Transverse colon (tissue), 4 donors: ENCODE measurements around the gene CYP19A1. TPM values are rescaled to one million over a fixed set of nuclear protein-coding genes. Genes with fewer than 3 reads are reported as not detected.
A peak's percentile ranks its signal among the peaks of the same experiment; 100 is the strongest.

Experiments used
- DNase-seq: peaks from one replicate; pipeline ENCODE4 v3.0.0-alpha.2; 2019
- H3K27ac ChIP-seq, 4 donors: fragments of 200-600 bp; sonication (generic); 2 replicates each; pipeline ENCODE4 v1.5.1; 2016 to 2018; ENCODE audit warnings: inconsistent platforms in 4 of 4
- H3K27me3 ChIP-seq: fragments of 200-600 bp; sonication (generic); 2 replicates; pipeline ENCODE4 v1.5.1; 2017; ENCODE audit warnings: inconsistent platforms
- H3K36me3 ChIP-seq, 4 donors: fragments of 200-600 bp; sonication (generic); 2 replicates each; pipeline ENCODE4 v1.5.1; 2017 to 2019; ENCODE audit warnings: inconsistent platforms in 4 of 4
- H3K4me1 ChIP-seq, 4 donors: fragments of 200-600 bp; sonication (generic); 2 replicates each; pipeline ENCODE4 v1.5.1; 2017 to 2020; ENCODE audit warnings: inconsistent platforms in 4 of 4
- H3K4me3 ChIP-seq, 4 donors: fragments of 200-600 bp; sonication (generic); 1 replicate in 1 of 4; 2 replicates in 3 of 4; pipeline versions ENCODE4 v1.5.1 to v1.6.1; 2017 to 2019; ENCODE audit warnings: inconsistent platforms in 4 of 4
- H3K9me3 ChIP-seq, 2 donors: fragments of 200-600 bp; sonication (generic); 2 replicates each; pipeline ENCODE4 v1.5.1; 2017 to 2019; ENCODE audit warnings: inconsistent platforms in 2 of 2
- EP300 ChIP-seq: sonication (generic); formaldehyde crosslinking; IDR thresholded peaks from one replicate; pipeline ENCODE4 v1.6.1; 2017; ENCODE audit warnings: antibody characterized with exemption, low read depth
- POLR2A ChIP-seq: fragments of 450-650 bp; IDR thresholded peaks from one replicate; pipeline ENCODE4 v1.6.1; 2016; ENCODE audit warnings: antibody characterized with exemption, mild to moderate bottlenecking, moderate library complexity
- POLR2AphosphoS5 ChIP-seq, 3 donors: sonication (generic); formaldehyde crosslinking; IDR thresholded peaks; one replicate each; pipeline ENCODE4 v1.6.1; 2016; ENCODE audit warnings: antibody characterized with exemption in 3 of 3
- WGBS, 2 donors: methylation state at CpG; one replicate each; pipeline ENCODE4 v1.1.5; 2018; ENCODE audit warnings: low coverage in 1 of 2; 5-methylcytosine and 5-hydroxymethylcytosine counted together
- in situ Hi-C, 4 donors: fragments of 200-750 bp; cut with MboI; loops; one replicate each; pipeline versions ENCODE4 v1.15.0 to v1.15.1; 2017; ENCODE audit warnings: low sequenced_read_pairs in 3 of 4, low pct_ligation_motif_present in 1 of 4, low pct_unique_long_range_greater_than_20kb in 1 of 4
- intact Hi-C: fragments of 100-400 bp; cut with DNase I; formaldehyde crosslinking; loops from one replicate; pipeline ENCODE4 v1.15.1; 2023; ENCODE audit warnings: low total_unique reads
- total RNA-seq, 4 donors: library from RNA; depleted of rRNA; stranded (reverse); fragments of >200 nt; gene quantifications; one replicate each; pipeline ENCODE4 v1.1.0, GENCODE V29; 2016
- TF ChIP-seq, protein P1 (sequence below), 5 experiments: fragments of 200-600 bp in 3 of 5; fragments of 450-650 bp in 2 of 5; sonication (generic) in 3 of 5; IDR thresholded peaks; 1 replicate in 2 of 5; 2 replicates in 3 of 5; pipeline ENCODE4 v1.5.1; 2016 to 2017; ENCODE audit warnings: antibody characterized with exemption in 5 of 5, inconsistent platforms in 3 of 5, mild to moderate bottlenecking in 2 of 5, moderate library complexity in 1 of 5

CYP19A1 gene
- total RNA-seq, 4 donors from 2014 or later = not detected

DNA sequence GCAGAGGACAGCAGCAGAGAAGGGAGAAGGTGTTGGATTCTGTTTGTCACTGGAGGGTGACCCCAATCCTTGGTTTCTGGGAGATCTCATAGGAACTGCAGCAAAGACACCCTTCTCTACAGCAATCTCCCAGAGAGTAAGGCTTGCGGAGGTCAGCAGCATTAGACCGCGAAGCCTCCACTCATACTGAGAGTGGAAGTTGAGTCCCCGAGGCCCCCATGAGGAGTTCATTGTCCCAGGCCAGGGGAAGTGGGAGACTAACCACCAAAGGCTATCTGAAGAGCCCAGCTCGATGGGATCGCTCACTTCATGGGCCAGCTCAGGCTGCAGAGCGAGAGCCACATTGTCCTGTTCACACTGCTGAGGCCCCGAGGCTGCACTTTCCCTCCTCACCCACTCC lies 47.6 kb upstream of the CYP19A1 start:
- Histone ChIP-seq H3K27me3 (peaks cover 4% of the 10 kb centered on the region), H3K36me3 (no peaks in the 10 kb centered on the region), H3K27ac (no peak overlapping the region), H3K4me3 (no peak overlapping the region), H3K4me1 (peaks cover 0 to 1% (median 0%) of the 10 kb centered on the region in 4 donors), H3K9me3 (no peaks in the 10 kb centered on the region)
- in situ Hi-C loops = loop anchor here in 2 of 4 donors (10.0 to 25.0 kb wide), 4 partner anchors 111 to 224 kb away; no protein-coding TSS in a partner anchor
- WGBS, 2 donors = 75% methylated on average over 8 of the region's 8 CpGs; no CpG with 5 or more reads in 1 of the 2 donors
- DNase-seq = no peak
- intact Hi-C loops = loop anchor here (10.0 kb wide), 2 partner anchors 101 to 221 kb away; no protein-coding TSS in a partner anchor
- TF ChIP-seq EP300 (no peak), POLR2A (no peak), POLR2AphosphoS5 (IDR thresholded peaks at IDR 0.05) (no peak)
- TF ChIP-seq, protein P1, sequence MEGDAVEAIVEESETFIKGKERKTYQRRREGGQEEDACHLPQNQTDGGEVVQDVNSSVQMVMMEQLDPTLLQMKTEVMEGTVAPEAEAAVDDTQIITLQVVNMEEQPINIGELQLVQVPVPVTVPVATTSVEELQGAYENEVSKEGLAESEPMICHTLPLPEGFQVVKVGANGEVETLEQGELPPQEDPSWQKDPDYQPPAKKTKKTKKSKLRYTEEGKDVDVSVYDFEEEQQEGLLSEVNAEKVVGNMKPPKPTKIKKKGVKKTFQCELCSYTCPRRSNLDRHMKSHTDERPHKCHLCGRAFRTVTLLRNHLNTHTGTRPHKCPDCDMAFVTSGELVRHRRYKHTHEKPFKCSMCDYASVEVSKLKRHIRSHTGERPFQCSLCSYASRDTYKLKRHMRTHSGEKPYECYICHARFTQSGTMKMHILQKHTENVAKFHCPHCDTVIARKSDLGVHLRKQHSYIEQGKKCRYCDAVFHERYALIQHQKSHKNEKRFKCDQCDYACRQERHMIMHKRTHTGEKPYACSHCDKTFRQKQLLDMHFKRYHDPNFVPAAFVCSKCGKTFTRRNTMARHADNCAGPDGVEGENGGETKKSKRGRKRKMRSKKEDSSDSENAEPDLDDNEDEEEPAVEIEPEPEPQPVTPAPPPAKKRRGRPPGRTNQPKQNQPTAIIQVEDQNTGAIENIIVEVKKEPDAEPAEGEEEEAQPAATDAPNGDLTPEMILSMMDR (IDR thresholded peaks at IDR 0.05) = no peak

DNA sequence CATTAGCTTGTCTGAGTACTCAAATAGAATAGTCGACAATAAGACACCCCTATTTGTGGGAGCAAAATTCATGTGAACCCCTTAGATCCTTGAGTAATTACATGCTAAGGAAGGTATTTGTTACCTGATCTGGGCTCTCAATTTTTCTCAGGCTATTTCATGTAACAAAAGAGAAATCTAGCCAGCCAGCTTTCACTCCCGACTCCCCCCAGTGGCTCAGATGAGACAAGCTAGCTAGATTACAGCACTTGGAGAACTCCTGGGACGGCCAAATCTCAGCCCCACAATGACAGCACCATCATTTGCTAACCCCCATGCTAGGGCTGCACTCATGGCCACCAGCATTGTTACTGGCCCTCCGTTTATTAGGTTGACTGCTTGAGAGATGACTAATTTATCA lies 44.4 kb upstream of the CYP19A1 start:
- no peak overlapping the region for H3K27ac ChIP-seq
- peaks cover 0 to 3% (median 0%) of the 10 kb centered on the region in 4 donors for H3K4me1 ChIP-seq
- intact Hi-C loops (loop anchor here (10.0 kb wide), 2 partner anchors 98 to 218 kb away; no protein-coding TSS in a partner anchor), in situ Hi-C loops (loop anchor here in 3 of 4 donors (5.0 to 25.0 kb wide), 5 partner anchors 108 to 220 kb away; no protein-coding TSS in a partner anchor)
- TF ChIP-seq, protein P1 (IDR thresholded peaks at IDR 0.05) = peak in 4 of 5 experiments; percentile 19 to 36 (median 26)
- TF ChIP-seq EP300 (no peak), POLR2AphosphoS5 (IDR thresholded peaks at IDR 0.05) (no peak)
- no peaks in the 10 kb centered on the region for H3K36me3 ChIP-seq
- WGBS, 2 donors = 17 to 50% methylated on average over 1 to 4 of the region's 4 CpGs
- no peak overlapping the region for H3K4me3 ChIP-seq
- no peak for DNase-seq
- peaks cover 4% of the 10 kb centered on the region for H3K27me3 ChIP-seq
- no peaks in the 10 kb centered on the region for H3K9me3 ChIP-seq

DNA sequence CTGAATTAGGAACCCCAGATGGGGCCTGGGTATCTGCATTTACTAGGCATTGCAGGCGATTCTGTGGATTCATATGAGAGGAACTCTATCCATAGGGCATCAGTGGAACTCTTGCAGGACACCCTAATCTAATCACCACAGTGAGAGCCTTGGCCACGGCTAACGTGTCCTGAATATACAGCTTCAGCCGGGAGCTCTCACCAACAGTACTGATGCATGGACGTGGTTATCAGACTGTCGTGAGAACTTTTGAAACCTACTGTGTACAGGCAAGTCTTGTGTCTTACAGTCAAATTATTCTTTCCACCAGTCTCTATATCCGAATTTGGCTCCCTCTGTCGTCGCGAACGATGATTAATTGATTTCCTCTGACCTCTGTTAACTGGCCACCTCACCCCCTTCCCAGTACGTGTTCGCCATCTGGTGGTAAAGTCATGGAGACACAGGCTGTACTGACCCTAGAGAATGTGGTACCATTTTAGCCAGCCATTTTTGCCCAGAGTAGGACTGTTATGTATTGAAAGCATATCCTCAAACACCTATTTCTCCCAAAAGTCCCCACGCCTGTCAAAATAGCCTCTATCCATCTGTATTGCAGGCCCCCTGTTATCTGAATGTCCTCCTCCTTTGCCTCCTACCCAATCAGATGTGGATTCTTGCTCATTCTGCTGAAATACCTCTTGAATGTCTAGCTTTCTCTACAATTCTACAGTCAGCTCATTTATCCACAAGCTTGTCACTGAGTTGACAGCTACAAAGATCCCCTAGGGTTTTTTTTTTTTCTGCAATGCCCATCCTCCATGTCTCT lies 42.8 kb upstream of the CYP19A1 start:
- no peaks in the 10 kb centered on the region for H3K36me3 ChIP-seq
- in situ Hi-C loops = loop anchor here in 3 of 4 donors (5.0 to 25.0 kb wide), 5 partner anchors 106 to 219 kb away; no protein-coding TSS in a partner anchor
- peaks cover 4% of the 10 kb centered on the region for H3K27me3 ChIP-seq
- H3K27ac ChIP-seq = no peak overlapping the region
- intact Hi-C loops = loop anchor here (10.0 kb wide), 2 partner anchors 96 to 216 kb away; no protein-coding TSS in a partner anchor
- TF ChIP-seq POLR2AphosphoS5 (IDR thresholded peaks at IDR 0.05) = no peak
- TF ChIP-seq, protein P1 (IDR thresholded peaks at IDR 0.05) = peak; percentile 76 to 94 (median 83)
- WGBS, 2 donors = 2 to 28% methylated on average over 6 to 14 of the region's 14 CpGs
- H3K4me3 ChIP-seq = no peak overlapping the region
- H3K9me3 ChIP-seq = no peaks in the 10 kb centered on the region
- peak; percentile 46 for DNase-seq
- H3K4me1 ChIP-seq = peaks cover 0 to 3% (median 0%) of the 10 kb centered on the region in 4 donors

DNA sequence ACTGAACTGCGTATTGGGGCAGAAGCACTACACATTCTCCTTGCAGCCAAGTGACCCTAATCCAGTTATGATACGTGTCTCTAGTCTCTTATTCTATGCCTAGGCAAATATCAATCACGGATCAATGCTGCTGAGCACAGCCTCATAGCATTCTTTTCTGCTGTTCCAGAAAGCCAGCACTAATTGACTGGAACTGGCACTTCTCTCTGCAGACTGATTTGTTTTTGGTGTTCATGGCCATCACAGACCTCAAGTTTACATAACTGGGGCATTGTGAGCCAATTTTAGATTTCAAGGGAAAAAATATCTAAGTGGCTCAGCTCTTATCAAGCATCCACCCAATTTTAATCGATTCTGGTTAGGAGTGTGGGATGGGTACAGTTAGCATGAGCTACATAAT lies 41.0 kb upstream of the CYP19A1 start:
- WGBS, 2 donors = 72% methylated on average over 4 of the region's 4 CpGs; no CpG with 5 or more reads in 1 of the 2 donors
- intact Hi-C loops (no loop called here), in situ Hi-C loops (loop anchor here in 2 of 4 donors (5.0 to 25.0 kb wide), 3 partner anchors 92 to 217 kb away; no protein-coding TSS in a partner anchor)
- Histone ChIP-seq H3K9me3 (no peaks in the 10 kb centered on the region), H3K36me3 (no peaks in the 10 kb centered on the region), H3K27me3 (peaks cover 4% of the 10 kb centered on the region), H3K4me1 (peaks cover 0 to 3% (median 0%) of the 10 kb centered on the region in 4 donors), H3K27ac (no peak overlapping the region), H3K4me3 (no peak overlapping the region)
- TF ChIP-seq, protein P1 (IDR thresholded peaks at IDR 0.05) = no peak
- no peak for TF ChIP-seq POLR2A
- no peak for TF ChIP-seq EP300
- no peak for TF ChIP-seq POLR2AphosphoS5 (IDR thresholded peaks at IDR 0.05)
- no peak for DNase-seq
